ENCODE data around the gene RIOK3. TPM values are rescaled to one million over a fixed set of nuclear protein-coding genes. Genes with fewer than 3 reads are reported as not detected.

The RIOK3 gene
- total and polyA plus RNA-seq, 2 experiments from 2014 or later, result 63.6 to 83.7 TPM

- no peak for DNase-seq (ENCODE audit: low read depth in 1 of 2, low spot score in 1 of 2)
- no peaks in the 10 kb centered on the region for H3K9me3 ChIP-seq (ENCODE audit: low read depth)
- peaks cover 5% of the 10 kb centered on the region for H3K4me1 ChIP-seq (ENCODE audit: low read depth)
- no peak overlapping the region for H3K4me3 ChIP-seq
- TF ChIP-seq CTCF (IDR thresholded peaks at IDR 0.05; ENCODE audit: low read depth, low read length), result no peak
- H3K27ac ChIP-seq, result no peak overlapping the region
- no peaks in the 10 kb centered on the region for H3K36me3 ChIP-seq
- no peaks in the 10 kb centered on the region for H3K27me3 ChIP-seq
Observed at GRCh38 chr18:23499291-23499781, 46.2 kb downstream of the RIOK3 start.

GRCh38 chr18:23501626-23502025, 48.5 kb downstream of the RIOK3 start:
- no peak for TF ChIP-seq CTCF (IDR thresholded peaks at IDR 0.05; ENCODE audit: low read depth, low read length)
- H3K4me3 ChIP-seq, result no peak overlapping the region
- H3K27ac ChIP-seq, result no peak overlapping the region
- no peaks in the 10 kb centered on the region for H3K36me3 ChIP-seq
- no peaks in the 10 kb centered on the region for H3K27me3 ChIP-seq
- no peaks in the 10 kb centered on the region for H3K9me3 ChIP-seq (ENCODE audit: low read depth)
- DNase-seq (ENCODE audit: low read depth in 1 of 2, low spot score in 1 of 2), result no peak
- no peaks in the 10 kb centered on the region for H3K4me1 ChIP-seq (ENCODE audit: low read depth)

- no peaks in the 10 kb centered on the region for H3K27me3 ChIP-seq
- H3K27ac ChIP-seq, result peak overlapping the region; percentile 74
- no peaks in the 10 kb centered on the region for H3K9me3 ChIP-seq (ENCODE audit: low read depth)
- no peak for DNase-seq (ENCODE audit: low read depth in 1 of 2, low spot score in 1 of 2)
- no peak for TF ChIP-seq CTCF (IDR thresholded peaks at IDR 0.05; ENCODE audit: low read depth, low read length)
- H3K4me1 ChIP-seq (ENCODE audit: low read depth), result no peaks in the 10 kb centered on the region
- H3K4me3 ChIP-seq, result peak overlapping the region; percentile 82
- no peaks in the 10 kb centered on the region for H3K36me3 ChIP-seq
Observed at GRCh38 chr18:23502516-23503037, 49.5 kb downstream of the RIOK3 start.

GRCh38 chr18:23503038-23503962, 50.2 kb downstream of the RIOK3 start, which contains the start of gene RMC1:
TSS of gene RMC1 (plus strand) at chr18:23503511. CDS start at chr18:23503619, 108 bp downstream.
- no peak for TF ChIP-seq CTCF (IDR thresholded peaks at IDR 0.05; ENCODE audit: low read depth, low read length)
- DNase-seq (ENCODE audit: low read depth in 1 of 2, low spot score in 1 of 2), result peak; percentile 96 to 97
- no peaks in the 10 kb centered on the region for H3K9me3 ChIP-seq (ENCODE audit: low read depth)

GRCh38 chr18:23503963-23504344, 50.9 kb downstream of the RIOK3 start:
- TF ChIP-seq CTCF (IDR thresholded peaks at IDR 0.05; ENCODE audit: low read depth, low read length), result no peak

More at GRCh38 chr18:23503038-23503962, 50.2 kb downstream of the RIOK3 start, which contains the start of gene RMC1:
- Histone ChIP-seq H3K27me3 (no peaks in the 10 kb centered on the region), H3K27ac (peak within 1 kb of the TSS; percentile 74), H3K36me3 (no peaks in the 10 kb centered on the region), H3K4me1 (ENCODE audit: low read depth) (peaks cover 6% of the 10 kb centered on the region), H3K4me3 (peak within 1 kb of the TSS; percentile 82)

More at GRCh38 chr18:23503963-23504344, 50.9 kb downstream of the RIOK3 start:
- Histone ChIP-seq H3K27ac (no peak overlapping the region), H3K36me3 (no peaks in the 10 kb centered on the region), H3K9me3 (ENCODE audit: low read depth) (no peaks in the 10 kb centered on the region), H3K27me3 (no peaks in the 10 kb centered on the region), H3K4me3 (peak overlapping the region; percentile 82), H3K4me1 (ENCODE audit: low read depth) (peaks cover 7% of the 10 kb centered on the region)
- DNase-seq (ENCODE audit: low read depth in 1 of 2, low spot score in 1 of 2), result peak in 1 of 2 donors; percentile 17

All from cardiac muscle cell (in vitro differentiated cells and primary cell).